GM23338 (cell line): ENCODE measurements around the gene TMED10. TPM values are rescaled to one million over a fixed set of nuclear protein-coding genes. Genes with fewer than 3 reads are reported as not detected.

ENCODE experiments used
- ATAC-seq: fragments of 200-7000 bp; cut with Tn5 transposase; 3 replicates; pipeline ENCODE4 v1.9.1; 2020
- DNase-seq: peaks from one replicate; pipeline ENCODE4 v3.0.0-alpha.2; 2015; ENCODE audit warnings: low spot score
- H2AFZ ChIP-seq: fragments of 200-600 bp; sonication (generic); 2 replicates; pipeline ENCODE4 v1.8.0; 2016; ENCODE audit warnings: antibody characterized with exemption, mild to moderate bottlenecking, moderate library complexity
- H3F3A ChIP-seq: fragments of 200-600 bp; sonication (generic); replicated peaks from 2 replicates; pipeline ENCODE4 v1.8.0; 2017; ENCODE audit warnings: antibody characterized with exemption, mixed run types, low read depth
- H3K27ac ChIP-seq: fragments of 200-600 bp; sonication (generic); 2 replicates; pipeline ENCODE4 v1.6.1; 2016; ENCODE audit warnings: low read depth
- H3K27me3 ChIP-seq: fragments of 200-600 bp; sonication (generic); 2 replicates; pipeline ENCODE4 v1.8.0; 2016; ENCODE audit warnings: mild to moderate bottlenecking, mixed run types, moderate library complexity; ENCODE audit not compliant: insufficient read depth
- H3K36me3 ChIP-seq: fragments of 200-600 bp; sonication (generic); 2 replicates; pipeline ENCODE4 v1.8.0; 2016; ENCODE audit warnings: mild to moderate bottlenecking; ENCODE audit not compliant: insufficient read depth
- H3K4me1 ChIP-seq: fragments of 200-600 bp; sonication (generic); 2 replicates; pipeline ENCODE4 v1.8.0; 2016; ENCODE audit warnings: mild to moderate bottlenecking, moderate library complexity; ENCODE audit not compliant: insufficient read depth
- H3K4me2 ChIP-seq: fragments of 200-600 bp; sonication (generic); 2 replicates; pipeline ENCODE4 v1.7.1; 2017; ENCODE audit warnings: mixed run types
- H3K4me3 ChIP-seq: fragments of 200-600 bp; sonication (generic); 2 replicates; pipeline ENCODE4 v1.6.1; 2016; ENCODE audit warnings: mixed run types
- H3K79me2 ChIP-seq: fragments of 200-600 bp; sonication (generic); replicated peaks from 2 replicates; pipeline ENCODE4 v1.8.0; 2017; ENCODE audit warnings: mild to moderate bottlenecking; ENCODE audit not compliant: insufficient read depth
- H3K9me2 ChIP-seq: fragments of 200-600 bp; sonication (generic); 2 replicates; pipeline ENCODE4 v1.8.0; 2017; ENCODE audit not compliant: insufficient read depth
- H4K20me1 ChIP-seq: fragments of 200-600 bp; sonication (generic); replicated peaks from 2 replicates; pipeline ENCODE4 v1.8.0; 2017; ENCODE audit warnings: mild to moderate bottlenecking; ENCODE audit not compliant: insufficient read depth
- H3K27ac Mint-ChIP-seq: 2 replicates; pipeline ENCODE4 v1.8.0; 2020; ENCODE audit warnings: inconsistent platforms, mild to moderate bottlenecking, moderate library complexity, mixed read lengths
- H3K27me3 Mint-ChIP-seq: 3 replicates; pipeline ENCODE4 v1.8.0; 2022; ENCODE audit warnings: low read depth, mild to moderate bottlenecking, moderate library complexity, mixed read lengths, inconsistent platforms; ENCODE audit not compliant: insufficient read depth, poor library complexity
- H3K36me3 Mint-ChIP-seq: 3 replicates; pipeline ENCODE4 v1.8.0; 2021; ENCODE audit warnings: low read depth, mild to moderate bottlenecking, inconsistent platforms, moderate library complexity, mixed read lengths
- H3K4me1 Mint-ChIP-seq: 3 replicates; pipeline ENCODE4 v1.8.0; 2020; ENCODE audit warnings: mild to moderate bottlenecking, inconsistent platforms, mixed read lengths
- H3K4me3 Mint-ChIP-seq: 3 replicates; pipeline ENCODE4 v1.8.0; 2021; ENCODE audit warnings: moderate library complexity, mild to moderate bottlenecking, inconsistent platforms, mixed read lengths
- H3K9me3 Mint-ChIP-seq: 3 replicates; pipeline ENCODE4 v1.8.0; 2020; ENCODE audit warnings: moderate library complexity, mild to moderate bottlenecking, inconsistent platforms, mixed read lengths
- CREB1 ChIP-seq: fragments of 250-450 bp; sonication (Bioruptor Pico); IDR thresholded peaks from 2 replicates; pipeline ENCODE4 v1.5.0; 2020; ENCODE audit warnings: low read depth, mild to moderate bottlenecking, moderate library complexity
- EZH2phosphoT487 ChIP-seq: fragments of 200-600 bp; sonication (generic); IDR thresholded peaks from one replicate; pipeline ENCODE4 v1.8.1; 2018; ENCODE audit warnings: antibody characterized with exemption; ENCODE audit not compliant: unreplicated experiment
- JUNB ChIP-seq: IDR thresholded peaks from one replicate; pipeline ENCODE4 v1.6.1; 2016; ENCODE audit warnings: antibody characterized with exemption; ENCODE audit not compliant: unreplicated experiment
- REST ChIP-seq: IDR thresholded peaks from one replicate; pipeline ENCODE4 v1.6.1; 2018; ENCODE audit warnings: antibody characterized with exemption; ENCODE audit not compliant: unreplicated experiment
- ZNF331 ChIP-seq: fragments of 250-450 bp; sonication (Bioruptor Pico); IDR thresholded peaks from 2 replicates; pipeline ENCODE4 v1.5.0; 2020; ENCODE audit warnings: low read depth, mild to moderate bottlenecking, moderate library complexity
- ZNF462 ChIP-seq: fragments of 250-450 bp; sonication (Bioruptor Pico); IDR thresholded peaks from 2 replicates; pipeline ENCODE4 v1.5.0; 2020; ENCODE audit warnings: mild to moderate bottlenecking, moderate library complexity
- polyA plus RNA-seq: library from polyadenylated mRNA; unstranded; fragments of >200 nt; fragmentation: Nextera tagmentation; extraction: Ambion mirVana; gene quantifications from 2 replicates; pipeline ENCODE4 v1.2.1, GENCODE V29; 2016
- total RNA-seq: library from RNA; depleted of rRNA; stranded (reverse); fragments of >200 nt; shearing (Covaris generic); gene quantifications from 2 replicates; pipeline ENCODE4 v1.2.3, GENCODE V29; 2014

Gene TMED10
- total and polyA plus RNA-seq, 2 experiments from 2014 or later: 180 to 196 TPM

- no peaks in the 10 kb centered on the region for H3K9me3 Mint-ChIP-seq
- DNase-seq (no peak), ATAC-seq (no peak)
- H2AFZ ChIP-seq: no peak overlapping the region
- H3K36me3 ChIP-seq: no peaks in the 10 kb centered on the region
- H3K4me1 Mint-ChIP-seq: 0 out of 3 replicates have a peak, but pooled peaks cover 2% of the 10 kb centered on the region
- no peaks in the 10 kb centered on the region; the same call in 1 of the 2 replicates for H3K4me1 ChIP-seq
- H3K27ac Mint-ChIP-seq: no peak overlapping the region
- no peaks in the 10 kb centered on the region for H3K9me2 ChIP-seq
- no peaks in the 10 kb centered on the region for H3F3A ChIP-seq
- no peak overlapping the region for H3K4me3 Mint-ChIP-seq
- no peaks in the 10 kb centered on the region for H3K79me2 ChIP-seq
- TF ChIP-seq CREB1 (CRISPR knock-in tag) (no peak), EZH2phosphoT487 (no peak), ZNF462 (CRISPR knock-in tag) (no peak), ZNF331 (CRISPR knock-in tag) (no peak), REST (no peak), JUNB (no peak)
- peaks cover 9% of the 10 kb centered on the region for H3K27me3 Mint-ChIP-seq
- H3K27me3 ChIP-seq: no peaks in the 10 kb centered on the region
- H3K4me2 ChIP-seq: no peak overlapping the region
- no peak overlapping the region for H3K27ac ChIP-seq
- H3K36me3 Mint-ChIP-seq: no peaks in the 10 kb centered on the region
- no peak overlapping the region for H3K4me3 ChIP-seq
- H4K20me1 ChIP-seq: no peaks in the 10 kb centered on the region
Observed at GRCh38 chr14:75184492-75184891, 8.1 kb upstream of the TMED10 start.
